CD4-positive, alpha-beta T cell treated with Interleukin-12 subunit alpha and Interleukin-12 subunit beta, for 1 hour (primary cell): ENCODE data around the gene IQGAP1.
"Not testable (repeated sequence)": the region's sequence is repeated elsewhere in the genome, so short reads cannot be mapped to it uniquely, and the experiment has no call there.

Experiments used
- DNase-seq: peaks from one replicate; pipeline ENCODE4 v3.0.0-alpha.2; 2020

IQGAP1 gene

GRCh38 chr15:90379263-90379662, 8.8 kb upstream of the IQGAP1 start:
- DNase-seq = no peak

DNA sequence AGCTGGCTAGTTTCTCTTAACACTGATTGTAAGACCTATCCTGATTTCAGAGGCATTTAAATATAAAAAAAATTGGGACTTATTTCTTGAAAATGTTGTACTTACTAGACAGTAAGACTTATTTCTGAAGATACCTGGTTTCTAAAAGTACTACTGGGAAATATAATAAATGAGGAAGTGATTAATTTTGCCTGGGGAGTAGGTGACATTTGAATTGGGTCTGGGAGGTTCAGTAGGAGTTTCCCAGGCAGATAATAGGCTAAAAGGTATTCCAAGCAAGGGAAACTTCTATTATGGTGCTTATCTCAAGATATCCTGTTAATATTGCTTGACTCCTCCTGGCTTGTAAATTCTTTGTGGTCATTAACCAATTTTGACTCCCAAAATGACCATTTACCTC, 6.5 kb upstream of the IQGAP1 start:
- no peak for DNase-seq

DNA sequence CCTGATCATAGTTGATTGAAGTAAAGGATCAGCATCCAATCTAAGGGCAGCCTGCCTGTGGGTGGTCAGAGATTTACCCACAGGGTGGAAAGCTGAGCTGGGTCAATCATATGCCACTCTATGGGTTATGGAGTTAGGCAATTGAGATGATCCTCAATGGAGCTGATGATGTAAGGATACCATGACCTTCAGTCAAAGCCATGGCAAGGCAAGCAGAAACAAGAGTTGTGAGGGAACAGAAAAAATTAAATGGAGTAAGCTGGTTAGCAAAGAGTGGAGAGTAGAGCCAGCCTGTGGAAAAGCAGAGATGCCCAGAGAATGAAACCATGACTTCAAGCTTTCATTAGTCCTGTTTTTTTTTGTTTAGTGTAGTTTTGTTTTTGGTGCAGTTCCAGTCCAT, 5.7 kb upstream of the IQGAP1 start:
- DNase-seq = no peak

DNA sequence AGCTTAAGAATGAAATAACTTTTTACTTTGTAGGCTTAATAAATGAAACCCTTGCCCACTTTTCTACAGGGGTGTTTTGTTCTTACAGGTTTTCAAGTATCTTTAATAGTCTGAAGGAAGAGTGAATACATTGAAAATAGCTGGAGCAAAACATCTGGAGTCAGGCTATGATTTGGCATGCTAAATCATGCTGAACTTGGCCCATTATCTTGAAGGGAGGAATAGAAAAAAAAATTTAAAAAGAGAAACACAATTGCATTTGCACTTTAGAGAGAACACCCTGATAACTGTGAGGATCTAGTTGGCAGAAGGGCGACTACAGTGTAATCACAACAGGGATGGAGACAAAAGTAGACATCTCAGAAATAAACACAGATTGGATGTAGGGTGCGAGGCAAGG, 1.8 kb upstream of the IQGAP1 start:
- DNase-seq = no peak

DNA sequence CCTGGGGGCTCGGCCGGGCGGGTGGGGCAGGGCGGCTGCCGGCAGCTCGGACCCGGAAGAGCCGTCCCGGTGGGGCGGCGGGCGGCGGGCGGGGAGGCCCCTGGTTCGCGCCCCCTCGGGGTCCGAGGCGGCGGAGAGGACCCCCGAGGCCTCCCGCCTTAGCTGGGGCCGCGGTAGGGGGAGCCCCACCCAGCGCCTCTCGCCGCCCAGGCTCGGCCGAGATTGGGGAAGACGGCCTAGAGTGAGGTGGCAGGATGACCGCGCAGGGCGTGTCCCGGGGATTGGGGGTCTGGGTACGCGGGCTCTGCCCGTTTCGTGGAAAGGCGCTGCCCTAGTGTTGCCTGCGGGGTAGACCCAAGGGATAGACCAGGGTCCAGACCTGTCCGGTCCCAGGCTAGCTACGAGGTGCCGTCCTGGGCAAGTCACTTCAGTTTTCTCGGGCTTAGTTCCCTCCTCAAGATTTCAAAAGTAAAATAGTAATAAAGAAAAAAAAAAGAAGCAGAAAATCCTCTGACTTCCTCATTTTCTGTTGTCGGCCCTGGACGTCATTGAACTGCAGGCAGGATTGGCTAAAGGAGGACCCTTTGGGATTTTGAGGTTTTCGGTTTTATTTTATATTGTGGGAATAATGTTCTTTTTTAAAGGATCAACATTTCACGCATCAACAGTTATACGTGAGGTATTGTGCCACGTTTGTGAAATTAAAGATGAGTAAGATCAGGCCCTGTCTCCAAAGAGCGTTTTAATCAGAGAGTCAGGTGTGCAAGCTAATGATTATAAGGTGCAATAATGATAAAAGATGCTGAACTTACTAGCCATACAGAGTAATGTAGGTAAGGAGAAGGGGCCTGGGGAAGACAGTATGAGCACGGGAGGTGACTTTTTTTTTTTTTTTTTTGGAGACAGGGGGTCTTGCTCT, 679 bp downstream of the IQGAP1 start:
- DNase-seq = peak; percentile 62

DNA sequence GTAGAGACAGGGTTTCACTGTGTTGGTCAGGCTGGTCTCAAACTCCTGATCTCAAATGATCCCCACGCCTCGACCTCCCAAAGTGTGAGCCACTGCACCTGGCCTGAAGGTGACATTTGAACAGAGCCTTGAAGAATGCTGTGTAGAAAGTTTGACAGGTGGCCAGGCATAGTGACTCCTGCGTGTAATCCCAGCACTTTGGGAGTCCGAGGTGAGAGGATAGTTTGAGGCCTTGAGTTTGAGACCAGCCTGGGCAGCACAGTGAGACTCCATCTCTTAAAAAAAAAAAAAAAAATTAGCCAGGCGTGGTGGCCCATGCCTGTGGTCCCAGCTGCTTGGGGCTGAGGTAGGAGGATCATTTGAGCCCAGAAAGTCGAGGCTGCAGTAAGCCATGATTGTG, 1.5 kb downstream of the IQGAP1 start:
- DNase-seq = no peak

GRCh38 chr15:90393040-90393439, 5.0 kb downstream of the IQGAP1 start:
- DNase-seq = no peak

- no peak for DNase-seq
Observed at GRCh38 chr15:90394074-90394473, 6.0 kb downstream of the IQGAP1 start.

- no peak for DNase-seq
Observed at GRCh38 chr15:90394748-90395442, 6.9 kb downstream of the IQGAP1 start.

GRCh38 chr15:90396321-90396720, 8.3 kb downstream of the IQGAP1 start:
- DNase-seq = no peak

DNA sequence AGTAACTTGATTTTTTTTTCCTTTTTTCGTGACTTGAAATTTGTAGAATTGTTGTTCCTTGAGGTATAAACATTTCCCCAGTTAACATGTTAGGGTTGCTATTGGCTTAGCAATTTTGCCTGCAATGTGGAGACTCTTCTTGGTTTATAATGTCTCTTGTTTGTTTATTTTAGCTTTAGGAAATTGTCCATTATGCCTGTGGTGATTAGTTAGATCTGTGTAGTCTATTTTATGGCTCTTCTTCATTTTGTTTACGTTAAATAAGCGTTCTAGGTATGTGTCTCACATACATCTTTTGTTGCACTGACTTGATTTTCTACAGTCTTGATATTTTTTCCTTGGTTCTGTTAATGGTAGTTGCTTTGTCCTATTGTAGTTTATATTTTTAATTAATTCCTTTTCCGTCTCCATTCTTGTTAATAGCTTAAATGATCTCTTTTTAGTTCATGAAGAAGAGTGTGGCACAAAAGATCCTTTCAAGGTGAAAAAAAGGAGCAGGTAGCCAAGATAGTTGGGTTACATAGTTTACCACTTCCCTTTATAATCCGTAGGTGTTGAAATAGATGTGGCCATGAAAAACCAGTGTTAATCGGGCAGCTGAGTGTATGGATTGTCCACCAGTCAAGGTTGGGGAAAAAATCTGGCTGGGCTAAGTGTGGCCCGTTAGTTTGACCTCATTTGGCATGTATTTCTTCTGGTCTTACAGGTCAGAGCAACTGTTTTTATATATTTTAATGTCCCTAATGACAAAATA, 12.1 kb downstream of the IQGAP1 start:
- no peak for DNase-seq

DNA sequence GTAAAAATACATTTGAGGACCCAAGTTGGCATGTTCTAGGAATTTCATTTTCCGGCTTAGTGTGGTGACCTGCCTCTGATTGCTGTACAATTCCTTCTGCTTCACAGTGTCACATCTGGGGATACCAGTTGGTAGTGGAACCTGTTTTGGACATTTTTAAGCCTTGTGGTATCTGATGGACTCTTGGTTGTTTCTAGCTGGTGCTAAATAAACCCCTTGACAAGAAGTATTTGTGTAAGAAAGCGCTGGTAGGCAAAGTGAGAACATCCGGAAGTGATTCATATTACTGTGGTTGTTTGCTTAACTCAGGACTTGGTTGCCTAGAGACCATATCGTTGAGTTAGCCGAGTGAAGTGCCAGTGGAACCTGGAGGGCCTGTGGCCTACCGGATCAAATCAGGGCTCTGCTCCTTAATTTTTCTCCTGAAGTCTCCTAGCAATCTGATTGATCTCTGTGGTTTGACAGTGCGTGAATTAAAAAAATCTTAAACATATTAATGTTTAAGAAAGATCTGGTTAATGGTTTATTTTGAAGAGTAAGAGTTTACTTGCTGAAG, 12.8 kb downstream of the IQGAP1 start:
- DNase-seq = peak; percentile 92

GRCh38 chr15:90401495-90401894, 13.5 kb downstream of the IQGAP1 start:
- DNase-seq = no peak

GRCh38 chr15:90402223-90402622, 14.2 kb downstream of the IQGAP1 start:
- DNase-seq = no peak

DNA sequence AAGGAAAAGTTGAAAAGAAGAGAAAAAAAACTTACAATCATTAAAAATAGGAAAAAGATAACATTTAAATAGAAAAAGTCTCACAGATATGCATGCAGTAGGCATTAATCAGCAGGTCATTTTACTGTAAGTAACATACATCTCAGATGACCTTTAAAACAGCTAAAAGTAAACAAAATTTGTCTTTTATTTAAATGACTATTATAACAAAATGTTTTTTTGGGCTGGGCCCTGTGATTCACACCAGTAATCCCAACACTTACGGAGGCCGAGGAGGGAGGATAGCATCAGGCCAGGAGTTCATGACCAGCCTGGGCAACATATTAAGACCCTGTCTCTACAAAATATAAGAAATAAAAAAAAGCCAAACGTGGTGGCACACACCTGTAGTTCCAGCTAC, 14.7 kb downstream of the IQGAP1 start:
- DNase-seq = no peak

DNA sequence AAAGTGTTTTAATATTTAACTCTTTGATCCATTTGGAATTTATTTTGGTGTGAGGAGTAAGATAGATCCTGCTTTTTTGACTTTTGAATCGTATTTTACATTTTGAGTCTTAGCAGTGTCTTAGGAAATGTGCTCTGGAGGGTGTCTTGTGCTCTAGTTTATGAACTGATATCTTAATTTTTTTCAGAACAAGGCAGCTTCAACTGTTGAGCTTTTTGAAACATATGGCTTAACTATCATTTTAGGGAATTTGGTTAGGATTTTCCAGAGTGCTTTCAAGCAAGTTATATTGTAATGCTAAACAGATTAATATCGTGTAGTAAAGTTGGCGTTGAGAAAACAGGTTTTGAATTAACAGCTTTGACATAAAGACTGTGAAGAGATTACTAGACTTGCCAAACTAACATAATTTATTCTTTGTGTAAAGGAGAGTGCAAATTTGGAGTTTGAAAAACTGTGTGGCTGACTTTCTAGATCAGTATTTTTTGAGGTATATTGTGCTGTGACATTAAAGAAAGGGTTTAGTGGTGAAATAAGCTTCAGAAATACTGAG, 17.1 kb downstream of the IQGAP1 start:
- no peak for DNase-seq

DNA sequence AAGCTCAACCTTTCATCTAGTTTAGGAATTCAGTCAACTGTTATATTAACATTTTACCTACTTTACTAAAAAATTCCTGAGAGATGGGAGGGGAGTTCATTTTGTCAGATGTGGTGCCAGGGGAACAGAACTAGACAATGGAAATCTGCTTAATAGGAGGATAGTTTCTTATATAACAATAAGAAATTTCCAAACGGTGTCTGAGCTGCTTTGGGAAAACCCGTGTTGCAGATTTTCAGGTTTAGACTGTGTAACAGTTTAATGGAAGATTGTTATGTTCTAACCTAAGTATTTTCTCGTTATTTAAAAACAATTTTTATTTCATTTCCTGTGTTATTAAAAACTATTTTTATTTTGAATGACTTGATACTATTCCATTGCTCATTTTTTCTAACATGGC, 19.3 kb downstream of the IQGAP1 start:
- no peak for DNase-seq

GRCh38 chr15:90407871-90408317, 19.9 kb downstream of the IQGAP1 start:
- DNase-seq = peak; percentile 65

DNA sequence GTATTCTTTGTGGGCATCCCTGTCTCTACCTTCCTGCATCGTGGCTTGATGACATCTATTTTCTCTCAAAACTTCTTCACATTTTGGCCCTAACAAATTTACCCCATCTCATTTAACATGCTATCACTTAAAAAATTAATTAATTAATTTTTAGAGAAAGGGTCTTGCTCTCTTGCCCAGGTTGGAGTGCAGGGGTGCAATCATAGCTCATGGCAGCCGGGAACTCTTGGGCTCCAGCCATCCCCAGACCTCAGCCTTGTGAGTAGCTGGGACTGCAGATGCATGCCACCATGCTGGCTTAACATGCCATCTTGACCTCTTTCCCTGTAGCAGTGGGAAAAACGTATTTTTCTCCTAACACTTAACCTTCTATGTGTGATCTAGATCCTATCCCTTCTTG, 20.6 kb downstream of the IQGAP1 start:
- no peak for DNase-seq

- not testable (repeated sequence) for DNase-seq
Observed at GRCh38 chr15:90409587-90409986, 21.5 kb downstream of the IQGAP1 start.

DNA sequence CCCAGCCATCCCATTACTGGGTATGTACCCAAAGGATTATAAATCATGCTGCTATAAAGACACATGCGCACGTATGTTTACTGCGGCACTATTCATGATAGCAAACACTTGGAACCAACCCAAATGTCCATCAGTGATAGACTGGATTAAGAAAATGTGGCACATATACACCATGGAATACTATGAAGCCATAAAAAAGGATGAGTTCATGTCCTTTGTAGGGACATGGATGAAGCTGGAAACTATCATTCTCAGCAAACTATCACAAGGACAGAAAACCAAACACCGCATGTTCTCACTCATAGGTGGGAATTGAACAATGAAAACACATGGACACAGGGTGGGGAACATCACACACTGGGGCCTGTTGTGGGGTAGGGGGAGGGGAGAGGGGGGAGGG, 22.3 kb downstream of the IQGAP1 start:
- DNase-seq = not testable (repeated sequence)

- DNase-seq = no peak
Observed at GRCh38 chr15:90411176-90411575, 23.1 kb downstream of the IQGAP1 start.
